ENCODE results near the gene PODXL.

- TF ChIP-seq CTCF (IDR thresholded peaks at IDR 0.05; ENCODE audit: poor library complexity, severe bottlenecking), result no peak
- no peak for TF ChIP-seq POLR2AphosphoS5 (IDR thresholded peaks at IDR 0.05)
- TF ChIP-seq REST (IDR thresholded peaks at IDR 0.05; ENCODE audit: borderline replicate concordance), result no peak
- TF ChIP-seq EZH2 (IDR thresholded peaks at IDR 0.05; ENCODE audit: borderline replicate concordance, insufficient read depth, low read length, poor library complexity, severe bottlenecking), result no peak
These were observed 63.3 kb downstream of the PODXL start for GRCh38 chr7:131493081-131493480.

Measured in neural cell (in vitro differentiated cells).